Regular cardiac myocyte (primary cell): Measurements from ENCODE around the gene IL17F. TPM values are rescaled to one million over a fixed set of nuclear protein-coding genes. Genes with fewer than 3 reads are reported as not detected.

ENCODE experiments used
- total RNA-seq: library from RNA; depleted of rRNA; stranded (reverse); fragments of >200 nt; gene quantifications from 2 replicates; pipeline ENCODE4 v1.2.3, GENCODE V29; 2014

Gene IL17F
- not detected in 2 replicates for total RNA-seq

DNA sequence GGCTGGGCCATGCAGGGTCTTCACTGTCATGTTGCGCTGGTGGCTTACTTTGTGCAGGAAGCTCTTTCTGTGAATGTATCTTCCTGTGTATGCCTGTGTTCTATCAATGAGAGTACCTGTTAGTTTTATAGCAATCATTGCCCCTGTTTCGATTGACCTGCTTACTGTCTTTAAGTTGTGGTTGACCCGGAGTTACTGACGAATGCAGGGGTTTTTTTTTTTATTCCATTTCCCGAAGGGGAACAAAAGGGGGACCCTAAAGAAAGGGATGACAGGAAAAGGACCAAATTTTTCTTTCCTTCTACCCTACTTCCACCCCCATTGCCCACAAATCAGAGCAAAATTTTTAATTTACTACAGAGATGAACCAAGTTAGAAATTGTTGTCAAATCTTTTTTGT is at the start of gene IL17F:
TSS of gene IL17F (minus strand) at position 101 of the 400 bp plus-strand sequence. CDS start at position 30, 71 bp downstream.

DNA sequence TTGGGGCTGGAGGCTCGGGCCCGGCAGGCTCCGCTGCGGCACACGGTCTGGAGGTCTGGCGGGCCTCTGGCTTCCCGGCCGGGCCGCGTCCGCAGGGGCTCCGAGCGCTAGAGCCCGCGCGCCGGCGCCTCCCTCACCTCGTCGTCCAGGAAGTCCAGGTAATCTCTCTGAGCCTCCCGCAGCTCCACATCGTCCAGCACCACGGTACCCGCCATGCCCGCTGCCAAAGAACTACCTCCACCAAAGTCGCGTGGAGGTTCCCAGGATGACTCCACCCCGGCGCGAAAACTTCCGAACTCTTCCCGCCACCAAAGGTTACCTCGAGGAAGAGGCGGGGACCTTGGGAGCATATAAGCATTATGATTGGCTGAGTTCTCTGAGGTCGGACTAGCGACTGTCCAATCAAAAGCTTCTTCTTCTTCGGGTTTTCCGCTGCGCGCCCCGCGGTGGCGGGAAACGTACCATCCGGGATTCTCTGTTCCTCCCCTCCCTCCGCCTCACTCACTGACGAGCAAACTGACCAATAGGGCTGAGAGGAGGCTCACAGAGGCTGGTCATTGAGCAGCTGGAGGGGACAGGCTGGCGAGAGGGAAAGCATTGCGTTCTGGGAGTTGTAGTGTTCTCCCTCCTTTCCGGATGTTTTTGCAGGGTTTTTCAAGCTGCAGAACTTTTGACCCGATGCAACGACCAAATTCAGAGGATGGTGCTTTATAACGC is 40.3 kb upstream of the IL17F start, which contains the start of gene MCM3:
TSS of gene MCM3 (minus strand) at position 283 of the 717 bp plus-strand sequence. CDS start at position 215, 68 bp downstream.

Other genes starting within 250 kb of the IL17F start
- gene PKHD1, start 156.9 kb downstream of the IL17F start, total RNA-seq = under 0.01 TPM in 2 replicates
- gene IL17A, start 58.1 kb downstream of the IL17F start, total RNA-seq = not detected in 2 replicates
- 22.6 and 96.6 TPM in 2 replicates for gene MCM3, start 40.2 kb upstream of the IL17F start, total RNA-seq
- 3.5 and 6.2 TPM in 2 replicates for gene PAQR8, start 117.7 kb upstream of the IL17F start, total RNA-seq
- gene EFHC1, start 175.8 kb upstream of the IL17F start, total RNA-seq = 17.1 and 37.2 TPM in 2 replicates